Osteocyte (in vitro differentiated cells): Measurements from ENCODE around the gene SELENOT. TPM values are rescaled to one million over a fixed set of nuclear protein-coding genes. Genes with fewer than 3 reads are reported as not detected.

ENCODE experiments used
- DNase-seq: peaks from one replicate; pipeline ENCODE4 v3.0.0; 2021; ENCODE audit warnings: mixed read lengths; ENCODE audit not compliant: unreplicated experiment; ENCODE audit errors: extremely low spot score
- H3K27ac Mint-ChIP-seq: one replicate; pipeline ENCODE4 v1.8.0; 2021; ENCODE audit warnings: mild to moderate bottlenecking, mixed read lengths; ENCODE audit not compliant: unreplicated experiment
- H3K27me3 Mint-ChIP-seq: one replicate; pipeline ENCODE4 v1.8.0; 2021; ENCODE audit warnings: mixed read lengths; ENCODE audit not compliant: unreplicated experiment
- H3K36me3 Mint-ChIP-seq: one replicate; pipeline ENCODE4 v1.8.0; 2021; ENCODE audit warnings: mixed read lengths; ENCODE audit not compliant: unreplicated experiment
- H3K4me1 Mint-ChIP-seq: one replicate; pipeline ENCODE4 v1.8.0; 2021; ENCODE audit warnings: mixed read lengths; ENCODE audit not compliant: unreplicated experiment
- H3K4me3 Mint-ChIP-seq: one replicate; pipeline ENCODE4 v1.8.0; 2021; ENCODE audit warnings: mild to moderate bottlenecking, moderate library complexity, mixed read lengths; ENCODE audit not compliant: unreplicated experiment
- H3K9me3 Mint-ChIP-seq: one replicate; pipeline ENCODE4 v1.8.0; 2021; ENCODE audit warnings: mixed read lengths; ENCODE audit not compliant: unreplicated experiment
- long read RNA-seq: library from polyadenylated mRNA; unstranded; transcript quantifications from one replicate; pipeline ENCODE4 v2.0.0, GENCODE V29; 2021
- total RNA-seq: library from RNA; stranded (reverse); gene quantifications from 2 replicates; pipeline ENCODE4 v1.2.1, GENCODE V29; 2021
- TF ChIP-seq, protein P1 (sequence below): fragments of 200-600 bp; sonication (generic); IDR thresholded peaks from 2 replicates; pipeline ENCODE4 v1.5.0; 2021; ENCODE audit warnings: antibody characterized with exemption, mild to moderate bottlenecking, moderate library complexity

SELENOT gene, protein sequence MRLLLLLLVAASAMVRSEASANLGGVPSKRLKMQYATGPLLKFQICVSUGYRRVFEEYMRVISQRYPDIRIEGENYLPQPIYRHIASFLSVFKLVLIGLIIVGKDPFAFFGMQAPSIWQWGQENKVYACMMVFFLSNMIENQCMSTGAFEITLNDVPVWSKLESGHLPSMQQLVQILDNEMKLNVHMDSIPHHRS
- total RNA-seq, result 67.9 and 76.1 TPM in 2 replicates
- long read RNA-seq, transcript SELENOT-203 (7 exons, 944 nt), result minor isoform, 11 of 667 reads
- long read RNA-seq, transcript SELENOT-202 (6 exons, 3,469 nt), result major isoform, 634 of 667 reads
- long read RNA-seq, partial matches to known transcripts, result 0 of 667 reads
- long read RNA-seq, other reads (novel, unspliced or antisense), result 16 of 667 reads

DNA sequence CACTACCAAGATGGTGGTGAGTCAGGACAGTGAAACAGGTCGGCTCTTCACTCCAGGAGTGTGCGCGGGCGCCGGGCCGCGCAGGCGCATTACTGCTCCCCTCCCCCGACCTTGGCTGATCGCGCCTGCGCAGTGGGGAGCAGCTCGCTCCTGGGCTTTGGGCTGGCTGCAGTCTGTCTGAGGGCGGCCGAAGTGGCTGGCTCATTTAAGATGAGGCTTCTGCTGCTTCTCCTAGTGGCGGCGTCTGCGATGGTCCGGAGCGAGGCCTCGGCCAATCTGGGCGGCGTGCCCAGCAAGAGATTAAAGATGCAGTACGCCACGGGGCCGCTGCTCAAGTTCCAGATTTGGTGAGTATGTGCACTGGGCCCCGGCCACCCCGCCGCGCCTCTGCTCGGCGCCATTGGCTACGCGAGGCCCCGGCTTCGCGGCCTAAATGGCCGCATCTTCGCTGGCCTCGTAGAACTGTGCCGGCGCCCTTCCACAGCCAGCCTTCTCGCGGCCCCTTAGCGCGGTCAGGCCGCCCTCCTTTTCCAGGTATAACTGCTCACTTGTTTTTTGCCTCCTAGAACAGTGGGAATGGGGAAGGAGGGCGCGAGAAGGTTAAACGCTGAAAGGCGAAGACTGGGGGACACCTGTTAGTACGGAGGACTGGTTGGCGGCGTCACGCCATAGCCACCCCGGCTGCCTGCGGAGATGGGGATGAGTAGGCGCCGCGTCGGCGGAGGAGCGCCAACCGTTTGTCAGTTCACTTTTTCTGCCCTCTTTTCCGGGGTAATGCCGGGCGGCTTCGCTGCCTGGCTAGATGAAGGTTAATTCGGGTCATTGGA, at the start of gene SELENOT:
Gene SELENOT, plus strand, starts transcription at position 169 of the 827 bp plus-strand sequence. Its CDS starts 42 bp downstream, at position 211.
- TF ChIP-seq, protein P1, sequence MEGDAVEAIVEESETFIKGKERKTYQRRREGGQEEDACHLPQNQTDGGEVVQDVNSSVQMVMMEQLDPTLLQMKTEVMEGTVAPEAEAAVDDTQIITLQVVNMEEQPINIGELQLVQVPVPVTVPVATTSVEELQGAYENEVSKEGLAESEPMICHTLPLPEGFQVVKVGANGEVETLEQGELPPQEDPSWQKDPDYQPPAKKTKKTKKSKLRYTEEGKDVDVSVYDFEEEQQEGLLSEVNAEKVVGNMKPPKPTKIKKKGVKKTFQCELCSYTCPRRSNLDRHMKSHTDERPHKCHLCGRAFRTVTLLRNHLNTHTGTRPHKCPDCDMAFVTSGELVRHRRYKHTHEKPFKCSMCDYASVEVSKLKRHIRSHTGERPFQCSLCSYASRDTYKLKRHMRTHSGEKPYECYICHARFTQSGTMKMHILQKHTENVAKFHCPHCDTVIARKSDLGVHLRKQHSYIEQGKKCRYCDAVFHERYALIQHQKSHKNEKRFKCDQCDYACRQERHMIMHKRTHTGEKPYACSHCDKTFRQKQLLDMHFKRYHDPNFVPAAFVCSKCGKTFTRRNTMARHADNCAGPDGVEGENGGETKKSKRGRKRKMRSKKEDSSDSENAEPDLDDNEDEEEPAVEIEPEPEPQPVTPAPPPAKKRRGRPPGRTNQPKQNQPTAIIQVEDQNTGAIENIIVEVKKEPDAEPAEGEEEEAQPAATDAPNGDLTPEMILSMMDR, result peak; percentile 48
- Mint-ChIP-seq H3K27me3 (no peaks in the 10 kb centered on the region), H3K9me3 (no peaks in the 10 kb centered on the region), H3K27ac (peak within 1 kb of the TSS; percentile 99), H3K36me3 (peaks cover 23% of the 10 kb centered on the region), H3K4me1 (peaks cover 60% of the 10 kb centered on the region), H3K4me3 (peak within 1 kb of the TSS; percentile 94)
- DNase-seq, result peak; percentile 99

DNA sequence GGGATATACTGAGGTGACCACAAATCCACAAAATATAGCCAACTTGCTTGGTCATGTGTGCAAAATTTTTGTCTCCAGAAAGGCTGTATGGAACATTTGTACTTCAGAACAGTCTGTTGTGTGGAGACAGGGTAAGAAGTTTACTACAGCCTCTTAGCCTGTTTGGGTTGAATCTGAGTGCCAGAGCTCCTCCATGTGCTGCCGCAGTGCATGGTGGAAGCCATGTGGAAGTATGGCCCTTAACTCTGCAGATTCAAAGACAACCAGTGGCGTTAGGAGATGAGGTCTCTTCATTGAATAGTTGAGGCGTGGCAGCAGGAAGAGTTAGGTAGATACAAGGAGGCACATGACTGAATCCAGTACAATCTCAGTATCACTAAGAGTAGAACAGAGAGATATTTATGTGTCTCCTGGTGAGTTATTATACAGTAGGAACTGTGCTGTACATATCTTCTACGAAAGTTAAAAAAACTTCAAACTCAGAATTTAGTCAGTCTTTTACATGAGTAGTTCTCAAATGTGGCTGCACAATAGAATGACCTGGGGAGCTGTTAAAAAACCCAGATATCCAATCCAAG, 47.2 kb upstream of the SELENOT start:
- H3K4me3 Mint-ChIP-seq, result no peak overlapping the region
- no peaks in the 10 kb centered on the region for H3K27me3 Mint-ChIP-seq
- TF ChIP-seq, protein P1, result no peak
- H3K4me1 Mint-ChIP-seq, result no peaks in the 10 kb centered on the region
- no peak overlapping the region for H3K27ac Mint-ChIP-seq
- no peaks in the 10 kb centered on the region for H3K9me3 Mint-ChIP-seq
- DNase-seq, result no peak
- peaks cover 27% of the 10 kb centered on the region for H3K36me3 Mint-ChIP-seq

DNA sequence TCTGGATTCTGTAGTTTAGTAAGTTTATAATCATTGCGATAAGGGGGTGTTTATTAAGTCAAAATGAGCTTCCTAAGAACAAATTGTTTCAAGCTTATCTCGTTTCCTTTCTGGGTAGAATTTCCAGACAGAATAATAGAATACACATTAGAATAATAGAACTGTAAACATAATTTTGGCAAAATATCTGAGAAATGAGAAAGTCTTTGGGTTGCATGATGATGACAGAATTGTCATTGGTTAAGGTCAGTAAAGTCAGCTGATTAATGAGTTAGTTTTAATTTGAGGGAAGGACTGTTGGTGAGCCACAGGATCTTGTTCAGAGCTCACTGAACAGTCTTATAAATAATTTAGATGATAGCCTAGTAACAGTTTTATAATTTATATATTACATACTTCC, 46.3 kb upstream of the SELENOT start:
- H3K4me3 Mint-ChIP-seq, result no peak overlapping the region
- no peaks in the 10 kb centered on the region for H3K4me1 Mint-ChIP-seq
- peaks cover 27% of the 10 kb centered on the region for H3K36me3 Mint-ChIP-seq
- H3K9me3 Mint-ChIP-seq, result no peaks in the 10 kb centered on the region
- H3K27ac Mint-ChIP-seq, result no peak overlapping the region
- TF ChIP-seq, protein P1, result no peak
- no peak for DNase-seq
- H3K27me3 Mint-ChIP-seq, result no peaks in the 10 kb centered on the region

DNA sequence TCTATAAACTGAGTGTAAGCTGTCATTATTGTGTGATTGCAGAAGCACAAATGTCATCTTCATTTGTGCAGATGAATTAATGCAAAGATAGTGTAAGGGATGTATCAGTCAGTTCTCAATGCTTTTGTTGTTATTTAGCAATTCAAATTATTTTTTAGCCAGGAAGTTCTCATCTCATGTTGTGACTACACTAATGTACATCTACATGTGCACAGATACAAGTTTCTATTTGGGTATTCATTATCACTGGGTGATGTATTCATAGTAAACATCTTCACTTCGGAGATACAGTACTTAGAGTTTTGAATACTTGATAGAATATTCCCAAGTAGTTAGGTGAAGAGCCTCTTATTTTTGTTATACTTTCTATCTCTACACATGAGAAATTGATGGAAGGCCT, 45.4 kb upstream of the SELENOT start:
- H3K27ac Mint-ChIP-seq, result no peak overlapping the region
- no peaks in the 10 kb centered on the region for H3K9me3 Mint-ChIP-seq
- no peak for DNase-seq
- no peak overlapping the region for H3K4me3 Mint-ChIP-seq
- no peaks in the 10 kb centered on the region for H3K27me3 Mint-ChIP-seq
- peaks cover 24% of the 10 kb centered on the region for H3K36me3 Mint-ChIP-seq
- H3K4me1 Mint-ChIP-seq, result no peaks in the 10 kb centered on the region
- TF ChIP-seq, protein P1, result no peak
